Measurements from ENCODE around the gene C2CD3. TPM values are rescaled to one million over a fixed set of nuclear protein-coding genes. Genes with fewer than 3 reads are reported as not detected.

Gene C2CD3
- total RNA-seq, 1 donor from 2014 or later, result 26.2 TPM

DNA sequence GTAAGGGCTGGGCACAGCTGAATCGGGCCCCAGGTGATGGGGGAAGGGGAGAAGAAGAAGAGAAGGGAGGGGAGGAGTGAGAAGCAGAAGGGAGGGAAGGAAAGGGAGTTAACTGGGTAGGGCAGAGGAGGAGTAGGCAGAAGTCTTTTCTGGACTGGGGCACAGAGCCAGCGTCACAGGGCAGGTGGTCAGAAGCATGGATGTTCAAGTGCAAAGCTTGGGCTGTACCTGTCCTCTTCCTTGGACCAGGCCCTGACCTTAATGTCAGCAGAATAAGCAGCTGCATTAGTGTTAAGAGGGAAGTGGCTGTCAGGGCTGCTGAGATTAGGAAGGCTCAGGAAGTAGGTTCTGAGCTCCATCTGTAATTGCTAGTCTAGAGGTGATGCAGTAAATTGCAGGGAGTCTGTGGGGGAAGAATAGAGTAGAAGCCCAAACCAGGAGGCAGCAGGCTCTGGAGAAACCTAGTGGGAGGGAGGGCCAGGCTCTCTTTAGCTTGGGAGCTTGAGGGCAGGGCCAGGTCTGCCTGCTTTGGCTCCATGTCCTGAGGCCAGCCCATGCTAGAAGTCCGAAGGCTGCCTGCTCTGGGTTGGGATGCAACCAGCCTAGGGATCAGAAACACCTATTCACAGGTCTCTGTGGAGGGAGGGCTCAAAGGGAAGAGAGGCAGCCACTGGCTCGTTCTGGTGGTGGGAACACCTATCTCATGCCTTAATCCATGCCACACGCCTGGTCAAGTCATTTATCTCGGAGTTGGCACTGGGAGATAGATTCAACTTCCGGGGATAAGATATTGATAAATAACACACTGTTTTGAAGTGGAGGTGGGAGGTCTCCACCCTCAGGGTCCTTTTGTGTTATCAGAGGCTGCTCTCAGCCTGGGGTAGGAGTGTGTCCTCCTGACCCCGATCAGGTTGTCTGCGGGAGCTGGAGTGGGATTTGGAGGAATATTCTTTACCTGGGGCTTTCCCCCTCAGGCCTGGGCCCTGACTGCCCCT lies 160.2 kb downstream of the C2CD3 start:
- ATAC-seq (no peak), DNase-seq (ENCODE audit: low spot score) (no peak)
- intact Hi-C loops (cut with DNase I), result loop anchor here (10.0 kb wide), 1 partner anchor 46 kb away; no protein-coding TSS in a partner anchor

DNA sequence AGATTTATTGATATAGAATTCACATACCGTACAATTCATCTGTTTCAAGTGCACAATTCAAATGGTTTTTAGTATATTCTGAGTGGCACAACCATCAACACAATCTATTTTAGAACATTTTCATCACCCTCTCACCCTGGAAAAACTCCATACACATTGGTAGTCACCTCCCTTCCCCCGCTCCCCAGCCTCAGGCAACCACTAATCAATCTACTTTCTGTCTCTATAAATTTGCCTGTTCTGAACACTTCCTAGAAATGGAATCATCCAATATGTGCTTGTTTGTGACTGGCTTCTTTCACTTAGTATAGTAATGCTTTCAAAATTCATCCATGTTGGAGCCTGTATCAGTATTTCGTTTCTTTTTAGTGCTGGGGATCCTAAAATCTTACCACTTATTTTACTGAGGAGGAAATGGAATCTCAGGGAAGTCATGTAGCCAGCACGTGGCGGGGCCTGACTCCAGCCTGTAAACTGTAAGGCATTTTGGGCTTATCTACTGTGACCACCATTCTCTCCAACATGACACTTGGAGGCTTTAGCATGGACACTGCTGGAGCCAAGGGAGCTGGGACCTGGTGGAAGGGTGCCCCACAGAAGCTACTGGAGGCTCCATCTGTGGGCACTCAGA lies 161.0 kb downstream of the C2CD3 start:
- no peak for DNase-seq (ENCODE audit: low spot score)
- intact Hi-C loops (cut with DNase I), result loop anchor here (10.0 kb wide), 1 partner anchor 45 kb away; no protein-coding TSS in a partner anchor
- no peak for ATAC-seq

- intact Hi-C loops (cut with DNase I), result no loop called here
- DNase-seq (ENCODE audit: low spot score), result no peak
- ATAC-seq, result no peak
Measured at GRCh38 chr11:74009230-74009547, 161.6 kb downstream of the C2CD3 start.

- ATAC-seq (no peak), DNase-seq (ENCODE audit: low spot score) (no peak)
- intact Hi-C loops (cut with DNase I), result no loop called here
Measured at GRCh38 chr11:74008373-74009229, 162.2 kb downstream of the C2CD3 start, which contains the start of gene UCP3. TSS of gene UCP3 (minus strand) at chr11:74009085. CDS start at chr11:74007042, 2,043 bp downstream.

DNA sequence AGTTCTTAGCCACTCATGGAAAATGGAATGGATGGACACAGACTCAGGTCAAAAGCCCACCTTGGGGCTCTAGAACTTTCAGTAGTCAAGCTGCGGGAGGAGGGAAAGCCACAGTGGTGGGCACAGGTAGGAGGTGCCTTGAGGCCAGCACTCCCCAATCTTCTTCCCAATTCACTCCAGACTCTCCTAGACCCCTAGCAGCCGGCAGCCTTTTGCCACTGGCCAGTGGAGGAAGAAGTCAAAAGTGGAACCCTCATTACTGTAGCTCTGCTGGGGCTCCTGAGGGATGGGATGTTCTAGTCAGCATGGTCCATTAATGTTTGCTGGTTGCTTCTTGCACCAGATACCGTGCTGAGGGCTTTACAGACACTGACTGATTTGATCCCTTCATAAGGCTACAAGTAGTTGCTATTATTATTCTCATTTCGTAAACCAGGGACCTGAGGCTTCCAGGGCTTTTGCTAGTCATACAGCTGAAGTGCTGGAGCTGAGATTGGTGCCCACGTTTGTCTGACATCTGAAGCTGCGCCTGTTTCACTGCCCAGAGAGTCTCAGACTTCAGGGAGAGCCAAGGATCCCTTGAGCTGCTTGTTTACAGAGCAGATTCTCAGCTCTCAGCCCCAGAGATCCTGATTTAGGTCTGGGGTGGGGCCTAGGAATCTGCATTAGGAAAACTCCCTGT lies 163.0 kb downstream of the C2CD3 start:
- ATAC-seq (no peak), DNase-seq (ENCODE audit: low spot score) (no peak)
- intact Hi-C loops (cut with DNase I), result no loop called here

DNA sequence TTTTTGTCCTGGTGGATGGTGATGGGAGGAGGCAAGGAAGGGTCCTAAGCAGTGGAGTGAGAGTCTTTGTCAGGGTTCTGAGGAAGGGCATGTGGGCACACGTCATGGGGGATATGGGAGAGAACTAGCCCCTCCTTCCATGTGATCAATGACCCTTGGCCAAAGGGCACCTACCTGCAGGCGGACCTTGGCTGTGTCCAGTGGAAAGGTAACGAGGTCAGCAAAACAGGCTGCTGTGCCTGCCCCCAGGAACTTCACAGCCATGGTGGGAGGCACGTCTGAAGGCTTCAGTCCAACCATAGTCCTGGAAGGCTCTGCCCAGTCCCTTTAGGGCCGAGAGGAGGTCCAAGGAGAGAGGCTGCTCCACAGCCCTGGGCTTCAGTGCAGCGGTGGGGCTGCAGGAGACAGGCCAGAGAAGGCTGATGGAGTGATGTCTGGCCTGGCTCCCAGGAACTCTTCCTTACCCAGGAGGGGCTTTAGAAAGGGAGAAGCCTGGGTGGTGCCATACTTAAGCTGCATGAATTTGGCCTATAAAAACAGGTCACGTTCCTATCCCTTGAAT lies 164.0 kb downstream of the C2CD3 start:
- intact Hi-C loops (cut with DNase I), result no loop called here
- ATAC-seq, result no peak
- DNase-seq (ENCODE audit: low spot score), result peak; percentile 19

DNA sequence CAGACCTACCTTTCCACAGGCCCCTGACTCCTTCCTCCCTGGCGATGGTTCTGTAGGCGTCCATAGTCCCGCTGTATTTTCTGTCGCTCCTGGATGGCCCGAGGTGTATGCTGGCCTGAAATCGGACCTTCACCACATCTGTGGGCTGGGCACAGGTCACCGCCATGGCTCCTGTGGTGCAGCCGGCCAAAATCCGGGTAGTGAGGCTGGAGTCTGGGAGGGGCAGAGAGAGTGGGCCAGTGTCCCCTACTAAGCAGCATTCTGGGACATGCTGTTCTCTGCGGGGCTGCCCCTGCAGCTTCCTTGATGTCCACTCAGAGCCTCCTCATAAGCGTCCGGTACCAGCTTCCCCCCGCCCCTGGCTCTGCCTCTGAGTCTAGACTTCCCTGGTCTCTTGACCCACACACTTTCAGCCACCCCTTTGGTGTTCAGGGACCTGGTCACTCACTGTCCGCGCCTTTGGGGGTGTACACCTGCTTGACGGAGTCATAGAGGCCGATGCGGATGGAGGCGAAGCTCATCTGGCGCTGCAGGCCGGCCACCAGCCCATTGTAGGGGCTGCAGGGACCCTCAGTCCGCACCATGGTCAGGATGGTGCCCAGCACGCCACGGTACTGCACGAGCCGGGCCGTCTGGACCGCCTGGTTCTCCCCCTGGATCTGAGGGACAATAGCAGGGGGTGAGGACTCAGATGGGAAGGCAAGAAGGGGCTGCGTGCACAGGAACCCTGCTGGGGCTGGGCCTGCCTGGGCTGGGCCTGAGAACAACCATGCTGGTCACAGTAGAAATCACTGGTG lies 164.9 kb downstream of the C2CD3 start:
- ATAC-seq (no peak), DNase-seq (ENCODE audit: low spot score) (peak; percentile 49)
- intact Hi-C loops (cut with DNase I), result no loop called here

DNA sequence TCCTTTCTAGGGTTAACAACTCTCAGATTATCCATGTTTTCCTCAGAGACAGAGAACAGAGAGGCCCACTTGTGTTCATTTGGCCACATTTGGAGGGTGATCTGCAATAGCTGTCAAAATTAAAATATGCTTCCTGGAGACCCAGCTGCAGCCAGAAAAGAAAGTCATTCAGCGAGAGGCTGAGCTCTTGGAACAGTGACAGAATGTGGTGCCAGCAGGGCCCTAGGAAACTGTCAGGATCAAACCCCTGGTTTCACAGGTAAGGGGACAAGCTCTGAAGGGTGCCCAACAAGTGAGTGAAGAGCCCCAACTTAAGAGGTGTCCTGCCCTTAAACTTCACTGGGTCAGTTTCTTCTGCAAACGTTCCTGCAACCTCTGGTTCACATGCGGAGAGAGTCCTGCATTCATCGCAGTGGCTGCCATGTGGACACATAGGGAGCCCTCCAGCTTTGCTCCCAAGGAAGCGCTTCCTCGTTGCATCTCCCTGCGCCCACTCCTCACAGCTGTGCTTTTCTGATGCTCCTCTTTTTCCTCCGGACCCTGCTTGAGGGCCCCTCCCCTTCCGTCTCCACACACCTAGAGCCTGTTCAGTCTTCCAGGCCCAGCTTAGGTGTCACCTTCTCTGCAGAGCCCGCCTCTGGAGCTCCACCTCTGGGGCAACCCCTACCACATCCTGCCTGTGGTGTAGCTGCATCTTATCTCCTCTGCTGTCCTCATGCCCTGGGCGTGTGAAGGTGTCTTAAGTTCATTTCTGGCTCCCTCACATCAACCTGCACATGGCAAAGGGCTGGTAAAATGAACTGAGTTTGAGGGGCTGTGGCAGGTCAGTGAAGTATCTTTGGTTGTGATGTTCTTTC lies 165.8 kb downstream of the C2CD3 start:
- DNase-seq (ENCODE audit: low spot score), result peak; percentile 54

DNA sequence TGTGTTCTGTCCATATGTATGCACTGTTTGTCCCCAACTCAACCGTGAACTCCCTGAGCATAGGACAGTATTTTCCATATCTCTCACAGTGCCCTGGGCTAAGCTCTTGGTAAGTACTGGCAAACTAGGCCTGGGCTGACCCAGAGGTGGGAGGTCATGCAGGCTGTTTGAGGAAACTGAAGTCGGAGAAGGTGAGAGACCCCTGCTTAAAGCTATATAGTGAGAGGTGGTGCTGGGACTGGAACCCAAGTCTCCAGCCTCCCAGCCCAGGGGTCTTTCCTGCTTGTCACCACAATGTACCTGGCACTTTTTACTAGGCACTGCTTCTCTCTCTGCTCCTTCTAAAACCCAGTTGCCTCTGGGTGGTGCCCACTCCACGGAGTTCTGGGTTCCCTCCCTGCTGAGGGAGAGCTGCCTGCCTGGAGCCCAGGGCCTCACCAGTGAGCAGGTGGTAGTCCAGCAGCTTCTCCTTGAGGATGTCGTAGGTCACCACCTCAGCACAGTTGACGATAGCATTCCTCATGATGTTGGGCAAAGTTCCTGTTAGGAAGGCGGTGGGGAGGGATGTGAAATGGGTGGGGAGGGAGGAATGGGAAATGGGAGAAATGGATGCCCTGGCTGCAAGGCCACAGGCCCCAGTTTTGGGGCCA lies 166.6 kb downstream of the C2CD3 start:
- intact Hi-C loops (cut with DNase I), result no loop called here
- no peak for ATAC-seq
- peak; percentile 21 for DNase-seq (ENCODE audit: low spot score)

More for the DNA sequence above, 165.8 kb downstream of the C2CD3 start:
- ATAC-seq, result no peak
- intact Hi-C loops (cut with DNase I), result no loop called here

DNA sequence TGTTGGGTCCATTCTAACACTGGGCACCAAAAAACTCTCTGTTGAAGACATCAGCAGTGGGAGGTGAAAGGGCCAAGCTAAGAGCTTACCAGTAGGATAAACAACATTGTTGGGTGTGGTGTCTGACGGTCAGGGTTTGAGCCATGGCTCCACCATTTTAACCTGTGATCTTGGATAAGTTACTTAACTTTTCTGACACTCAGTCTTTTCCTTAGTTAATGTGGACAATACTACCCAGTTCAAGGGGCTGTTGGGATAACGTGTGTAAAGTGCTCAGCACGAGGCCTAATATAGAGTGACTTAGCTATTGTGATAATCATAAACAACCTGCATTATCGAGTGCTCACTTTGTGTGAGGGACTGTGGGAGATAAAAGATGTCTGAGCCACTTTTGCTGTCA lies 168.0 kb downstream of the C2CD3 start:
- ATAC-seq (no peak), DNase-seq (ENCODE audit: low spot score) (peak; percentile 13)
- intact Hi-C loops (cut with DNase I), result no loop called here

DNA sequence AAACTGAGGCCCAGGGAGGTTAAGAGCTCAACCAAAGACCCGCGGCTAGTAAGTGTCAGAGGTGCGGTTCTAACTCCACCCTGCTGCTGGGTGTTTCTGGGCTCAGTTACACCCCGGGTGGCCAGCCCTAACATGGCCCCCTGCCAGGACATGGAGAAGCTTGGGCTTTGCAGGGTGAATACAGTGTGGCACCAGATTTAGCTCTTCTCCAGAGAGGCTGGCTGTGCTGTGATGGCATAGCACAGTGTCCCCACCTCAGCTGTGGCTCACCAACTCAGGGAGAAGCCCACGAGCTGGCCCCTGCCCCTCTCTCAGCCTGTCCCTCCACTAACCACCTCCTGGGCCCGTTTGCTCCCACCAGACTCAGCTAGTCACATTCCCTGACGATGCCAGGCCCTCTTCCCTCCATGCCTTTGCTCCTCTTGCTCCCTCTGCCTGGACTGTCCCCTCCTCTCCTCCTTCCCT lies 168.9 kb downstream of the C2CD3 start:
- intact Hi-C loops (cut with DNase I), result no loop called here
- DNase-seq (ENCODE audit: low spot score) (peak; percentile 50), ATAC-seq (no peak)

GRCh38 chr11:74000307-74001133 lies 170.3 kb downstream of the C2CD3 start:
- intact Hi-C loops (cut with DNase I), result no loop called here
- DNase-seq (ENCODE audit: low spot score) (peak; percentile 45), ATAC-seq (no peak)

DNA sequence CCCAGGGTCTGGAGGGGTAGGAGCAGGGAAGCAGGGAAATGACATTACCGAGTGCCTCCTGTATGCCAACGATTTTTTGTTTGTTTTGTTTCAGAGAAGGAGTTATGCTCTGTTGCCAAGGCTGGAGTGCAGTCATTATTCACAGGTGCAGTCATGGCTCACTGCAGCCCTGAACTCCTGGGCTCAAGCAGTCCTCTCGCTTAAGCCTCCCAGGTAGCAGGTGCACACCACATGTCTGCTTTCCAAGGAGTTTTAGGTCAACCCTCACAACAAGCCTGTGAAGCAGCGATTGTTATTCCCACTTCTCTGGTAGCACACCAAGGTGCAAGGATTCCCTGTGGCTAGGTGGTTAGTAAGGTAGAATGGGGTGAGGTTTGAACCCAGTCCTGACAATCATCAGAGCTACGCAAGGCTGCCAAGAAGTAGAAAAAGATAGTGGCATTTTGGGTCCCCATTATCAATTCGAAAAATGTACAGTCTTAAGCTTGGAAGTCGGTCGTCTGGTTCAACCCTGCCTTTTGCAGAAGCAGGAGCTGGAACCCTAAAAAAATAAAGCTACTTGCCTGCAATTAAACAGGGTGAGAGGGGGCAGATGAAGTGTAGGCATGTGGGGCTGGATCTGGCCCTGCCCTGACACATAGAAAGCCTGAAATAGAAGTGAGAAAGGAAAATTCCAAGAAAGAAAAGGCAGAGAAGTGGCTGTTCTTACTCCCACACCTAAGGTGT lies 171.1 kb downstream of the C2CD3 start:
- peak; percentile 5 for DNase-seq (ENCODE audit: low spot score)
- intact Hi-C loops (cut with DNase I), result no loop called here
- ATAC-seq, result no peak

GRCh38 chr11:73998846-73999575 lies 171.8 kb downstream of the C2CD3 start:
- intact Hi-C loops (cut with DNase I), result no loop called here
- no peak for ATAC-seq
- DNase-seq (ENCODE audit: low spot score), result peak; percentile 30

Data from sciatic nerve (tissue), 2 donors.